Measurements from ENCODE around the gene MACROD2. TPM values are rescaled to one million over a fixed set of nuclear protein-coding genes. Genes with fewer than 3 reads are reported as not detected.

Gene MACROD2
- total RNA-seq, 4 donors from 2014 or later: 4.0 to 14.1 (median 10.4) TPM

DNA sequence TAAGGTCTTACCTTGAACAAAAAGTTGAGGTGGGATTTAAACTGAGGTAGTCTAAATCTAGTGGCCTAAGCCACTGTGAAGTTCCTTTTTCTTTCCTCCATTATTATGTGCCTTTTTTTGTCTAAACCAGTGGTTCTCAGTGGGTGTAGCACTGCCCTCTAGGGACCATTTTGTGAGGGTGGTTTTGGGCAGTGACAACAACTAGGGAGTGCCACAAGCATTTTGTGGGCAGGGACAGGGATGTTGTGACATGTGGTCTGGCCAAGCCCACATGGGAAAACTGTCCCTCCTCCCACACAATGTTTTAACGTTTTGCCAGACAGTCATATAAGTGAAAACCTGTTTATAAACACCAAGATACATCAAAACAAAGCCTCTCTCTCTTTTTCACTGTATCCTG lies 1241.5 kb downstream of the MACROD2 start:
- 15 to 28% methylated on average over 1 of the region's 1 CpG for WGBS, 2 donors
- H3K4me3 ChIP-seq: no peak overlapping the region
- no peak overlapping the region for H3K27ac ChIP-seq
- no peak for TF ChIP-seq EP300 (IDR thresholded peaks at IDR 0.05)
- TF ChIP-seq, protein P1, sequence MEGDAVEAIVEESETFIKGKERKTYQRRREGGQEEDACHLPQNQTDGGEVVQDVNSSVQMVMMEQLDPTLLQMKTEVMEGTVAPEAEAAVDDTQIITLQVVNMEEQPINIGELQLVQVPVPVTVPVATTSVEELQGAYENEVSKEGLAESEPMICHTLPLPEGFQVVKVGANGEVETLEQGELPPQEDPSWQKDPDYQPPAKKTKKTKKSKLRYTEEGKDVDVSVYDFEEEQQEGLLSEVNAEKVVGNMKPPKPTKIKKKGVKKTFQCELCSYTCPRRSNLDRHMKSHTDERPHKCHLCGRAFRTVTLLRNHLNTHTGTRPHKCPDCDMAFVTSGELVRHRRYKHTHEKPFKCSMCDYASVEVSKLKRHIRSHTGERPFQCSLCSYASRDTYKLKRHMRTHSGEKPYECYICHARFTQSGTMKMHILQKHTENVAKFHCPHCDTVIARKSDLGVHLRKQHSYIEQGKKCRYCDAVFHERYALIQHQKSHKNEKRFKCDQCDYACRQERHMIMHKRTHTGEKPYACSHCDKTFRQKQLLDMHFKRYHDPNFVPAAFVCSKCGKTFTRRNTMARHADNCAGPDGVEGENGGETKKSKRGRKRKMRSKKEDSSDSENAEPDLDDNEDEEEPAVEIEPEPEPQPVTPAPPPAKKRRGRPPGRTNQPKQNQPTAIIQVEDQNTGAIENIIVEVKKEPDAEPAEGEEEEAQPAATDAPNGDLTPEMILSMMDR (IDR thresholded peaks at IDR 0.05): no peak
- no peak for TF ChIP-seq POLR2A (IDR thresholded peaks at IDR 0.05)
- no peak for DNase-seq (ENCODE audit: low spot score in 2 of 2)
- H3K4me1 ChIP-seq: no peaks in the 10 kb centered on the region
- H3K9me3 ChIP-seq: no peaks in the 10 kb centered on the region
- H3K27me3 ChIP-seq: no peaks in the 10 kb centered on the region
- no peaks in the 10 kb centered on the region for H3K36me3 ChIP-seq

DNA sequence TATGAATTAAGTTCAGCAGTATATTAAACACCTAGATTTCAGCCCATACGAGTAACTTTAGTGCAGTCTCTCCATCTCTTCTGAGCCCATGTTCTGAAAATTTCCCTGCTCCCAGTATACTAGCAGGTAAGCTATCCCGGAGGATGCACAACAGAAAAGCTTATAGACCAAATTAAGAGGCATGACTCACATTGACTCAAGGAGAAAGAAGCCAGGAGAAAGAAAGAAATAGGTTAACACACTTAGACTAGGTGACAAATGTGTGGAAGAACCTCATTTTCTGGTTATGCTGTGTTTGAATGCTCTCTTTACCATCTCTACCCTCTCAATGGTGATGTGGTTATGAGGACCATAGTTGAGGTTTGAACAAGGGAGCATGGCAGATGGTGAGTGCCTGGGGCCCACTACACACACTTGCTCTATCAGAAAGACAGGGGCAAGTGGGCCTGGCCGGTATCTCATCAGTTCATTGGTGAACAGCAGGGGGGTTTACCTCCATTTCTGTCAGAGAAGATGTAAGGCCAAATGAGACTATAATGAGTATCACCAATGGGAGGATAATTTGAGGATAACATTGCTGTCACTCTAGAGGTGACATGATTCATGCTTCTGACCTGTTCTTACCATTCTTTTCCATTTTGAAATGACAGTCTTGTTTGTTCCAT lies 1244.4 kb downstream of the MACROD2 start:
- 87% methylated on average over 3 of the region's 3 CpGs for WGBS, 2 donors
- Histone ChIP-seq H3K27me3 (no peaks in the 10 kb centered on the region), H3K27ac (no peak overlapping the region), H3K4me3 (no peak overlapping the region), H3K36me3 (no peaks in the 10 kb centered on the region), H3K4me1 (no peaks in the 10 kb centered on the region), H3K9me3 (no peaks in the 10 kb centered on the region)
- TF ChIP-seq EP300 (IDR thresholded peaks at IDR 0.05) (no peak), POLR2A (IDR thresholded peaks at IDR 0.05) (no peak)
- TF ChIP-seq, protein P1 (IDR thresholded peaks at IDR 0.05): no peak
- DNase-seq (ENCODE audit: low spot score in 2 of 2): no peak

DNA sequence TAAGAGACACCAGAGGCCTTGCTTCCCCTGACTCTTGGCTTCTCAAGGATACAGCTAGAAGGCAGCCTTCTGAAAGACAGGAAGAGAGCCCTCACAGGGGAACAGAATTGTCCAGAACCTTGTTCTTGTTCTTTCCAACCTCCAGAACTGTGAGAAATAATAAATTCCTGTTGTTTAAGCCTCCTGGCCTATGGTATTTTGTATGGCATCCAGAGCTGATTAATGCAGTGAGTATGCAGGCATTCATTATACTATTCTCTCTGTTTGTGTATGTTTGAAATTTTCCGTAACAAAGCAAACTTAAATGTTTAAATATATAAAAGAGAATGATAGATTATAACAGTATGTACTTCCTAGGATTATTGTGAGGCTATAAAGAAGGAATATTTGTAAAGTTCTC lies 1245.5 kb downstream of the MACROD2 start:
- Histone ChIP-seq H3K27ac (no peak overlapping the region), H3K36me3 (no peaks in the 10 kb centered on the region), H3K27me3 (no peaks in the 10 kb centered on the region), H3K4me1 (no peaks in the 10 kb centered on the region), H3K4me3 (no peak overlapping the region), H3K9me3 (no peaks in the 10 kb centered on the region)
- no peak for DNase-seq (ENCODE audit: low spot score in 2 of 2)
- TF ChIP-seq EP300 (IDR thresholded peaks at IDR 0.05): no peak
- TF ChIP-seq, protein P1 (IDR thresholded peaks at IDR 0.05): no peak
- TF ChIP-seq POLR2A (IDR thresholded peaks at IDR 0.05): no peak
- 54 to 87% methylated on average over 1 of the region's 1 CpG for WGBS, 2 donors

DNA sequence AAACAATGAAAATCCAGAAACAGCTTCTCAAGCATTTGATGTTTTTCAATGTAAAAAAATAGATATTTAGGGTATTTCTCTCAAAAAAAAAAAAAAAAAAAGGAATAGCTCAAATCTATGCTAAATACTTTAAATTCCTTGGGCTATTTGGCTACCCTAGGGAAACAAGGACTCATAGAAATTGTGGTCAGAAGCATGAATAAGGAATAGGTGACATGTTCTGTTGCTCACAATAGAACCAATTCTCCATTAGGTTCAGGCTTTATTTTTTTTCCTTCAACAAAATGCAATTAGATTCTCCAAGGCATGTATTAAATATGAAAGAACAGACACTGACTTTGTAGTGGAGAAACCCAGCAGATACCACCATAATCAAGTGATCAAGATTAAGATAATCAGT lies 1246.4 kb downstream of the MACROD2 start:
- TF ChIP-seq, protein P1 (IDR thresholded peaks at IDR 0.05): no peak
- no peak for TF ChIP-seq EP300 (IDR thresholded peaks at IDR 0.05)
- no peak for TF ChIP-seq POLR2A (IDR thresholded peaks at IDR 0.05)
- no peak overlapping the region for H3K4me3 ChIP-seq
- DNase-seq (ENCODE audit: low spot score in 2 of 2): no peak

DNA sequence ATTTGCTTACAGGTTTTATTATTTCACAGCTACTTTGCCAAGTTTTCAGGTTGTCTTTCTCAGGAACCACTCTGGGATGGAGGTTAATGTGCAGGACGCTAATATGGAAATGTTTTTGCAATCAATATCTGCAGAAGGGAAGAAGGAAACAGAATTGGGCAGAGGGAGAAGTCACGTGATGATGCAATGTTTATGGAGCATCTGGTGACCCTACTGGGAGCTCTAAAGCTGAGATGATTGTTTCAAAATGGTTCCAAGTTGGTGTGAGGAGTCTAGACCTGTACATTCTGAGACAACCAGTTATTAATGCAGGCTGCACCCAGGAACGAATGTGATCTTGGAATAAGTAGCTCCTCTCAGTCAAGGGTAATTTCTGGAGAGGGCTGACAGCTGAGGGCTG lies 1247.5 kb downstream of the MACROD2 start:
- Histone ChIP-seq H3K4me1 (no peaks in the 10 kb centered on the region), H3K9me3 (no peaks in the 10 kb centered on the region), H3K27me3 (no peaks in the 10 kb centered on the region), H3K4me3 (no peak overlapping the region), H3K36me3 (no peaks in the 10 kb centered on the region), H3K27ac (no peak overlapping the region)
- TF ChIP-seq POLR2A (IDR thresholded peaks at IDR 0.05) (no peak), EP300 (IDR thresholded peaks at IDR 0.05) (no peak)
- TF ChIP-seq, protein P1 (IDR thresholded peaks at IDR 0.05): no peak
- WGBS, 2 donors: 45 to 68% methylated on average over 3 of the region's 3 CpGs
- DNase-seq (ENCODE audit: low spot score in 2 of 2): no peak

More for the DNA sequence above, 1246.4 kb downstream of the MACROD2 start:
- no peaks in the 10 kb centered on the region for H3K9me3 ChIP-seq
- H3K27me3 ChIP-seq: no peaks in the 10 kb centered on the region
- H3K27ac ChIP-seq: no peak overlapping the region
- no peaks in the 10 kb centered on the region for H3K4me1 ChIP-seq
- no peaks in the 10 kb centered on the region for H3K36me3 ChIP-seq

Data from tibial nerve (tissue), 4 donors.